NCI-H1048 (cell line): ENCODE measurements around the gene NIT1.

ENCODE experiments used
- DNase-seq: peaks from one replicate; lab custom pipeline; 2025; lab: John Stamatoyannopoulos, UW

The NIT1 gene, protein sequence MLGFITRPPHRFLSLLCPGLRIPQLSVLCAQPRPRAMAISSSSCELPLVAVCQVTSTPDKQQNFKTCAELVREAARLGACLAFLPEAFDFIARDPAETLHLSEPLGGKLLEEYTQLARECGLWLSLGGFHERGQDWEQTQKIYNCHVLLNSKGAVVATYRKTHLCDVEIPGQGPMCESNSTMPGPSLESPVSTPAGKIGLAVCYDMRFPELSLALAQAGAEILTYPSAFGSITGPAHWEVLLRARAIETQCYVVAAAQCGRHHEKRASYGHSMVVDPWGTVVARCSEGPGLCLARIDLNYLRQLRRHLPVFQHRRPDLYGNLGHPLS

DNA sequence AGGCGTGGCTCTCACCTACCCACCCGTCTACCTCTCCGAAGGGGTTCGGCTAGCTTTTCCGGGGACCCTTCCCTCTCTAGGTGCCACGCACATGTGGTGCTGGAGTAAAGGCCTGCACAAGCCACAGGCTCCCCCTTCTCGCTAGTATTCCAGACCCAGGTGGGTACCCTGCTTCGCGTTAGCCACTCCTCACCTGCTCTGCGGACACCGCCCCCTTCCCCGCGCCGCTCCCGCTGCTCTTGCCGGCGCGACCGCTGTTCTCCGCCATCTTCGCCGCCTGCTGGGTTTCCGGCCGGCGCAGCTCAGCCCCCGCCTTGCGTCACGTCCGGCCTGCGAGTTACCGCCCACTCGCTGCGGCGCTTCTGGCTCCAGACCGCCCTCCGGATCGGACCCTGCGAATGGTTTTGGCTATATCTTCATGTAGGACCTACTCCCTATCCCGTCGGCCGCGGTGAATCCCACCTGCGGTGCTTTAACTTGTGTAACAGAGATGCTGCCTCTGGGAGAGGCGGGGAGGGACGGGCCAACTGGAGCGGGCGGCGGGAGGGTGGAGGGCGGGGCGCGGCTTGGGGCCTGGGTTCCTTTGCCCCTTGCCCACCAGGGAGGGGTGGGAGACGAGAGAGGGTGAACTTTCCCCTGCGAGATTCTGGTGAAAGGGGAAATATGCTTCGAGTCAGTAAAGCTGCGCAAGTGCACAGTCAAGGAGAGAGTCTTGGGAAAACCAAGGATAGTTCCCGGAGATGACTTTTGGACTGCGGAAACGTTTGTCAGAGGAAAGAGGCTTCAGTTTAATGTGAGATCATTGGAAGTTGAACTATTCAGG, at the start of gene NIT1, which contains the start of gene PFDN2:
NIT1 (plus strand) TSS at position 347 of the 823 bp plus-strand sequence; CDS start at position 419, 72 bp downstream.
PFDN2 (minus strand) TSS at position 279 of the 823 bp plus-strand sequence; CDS start at position 268, 11 bp downstream.
- peak; percentile 74 for DNase-seq

DNA sequence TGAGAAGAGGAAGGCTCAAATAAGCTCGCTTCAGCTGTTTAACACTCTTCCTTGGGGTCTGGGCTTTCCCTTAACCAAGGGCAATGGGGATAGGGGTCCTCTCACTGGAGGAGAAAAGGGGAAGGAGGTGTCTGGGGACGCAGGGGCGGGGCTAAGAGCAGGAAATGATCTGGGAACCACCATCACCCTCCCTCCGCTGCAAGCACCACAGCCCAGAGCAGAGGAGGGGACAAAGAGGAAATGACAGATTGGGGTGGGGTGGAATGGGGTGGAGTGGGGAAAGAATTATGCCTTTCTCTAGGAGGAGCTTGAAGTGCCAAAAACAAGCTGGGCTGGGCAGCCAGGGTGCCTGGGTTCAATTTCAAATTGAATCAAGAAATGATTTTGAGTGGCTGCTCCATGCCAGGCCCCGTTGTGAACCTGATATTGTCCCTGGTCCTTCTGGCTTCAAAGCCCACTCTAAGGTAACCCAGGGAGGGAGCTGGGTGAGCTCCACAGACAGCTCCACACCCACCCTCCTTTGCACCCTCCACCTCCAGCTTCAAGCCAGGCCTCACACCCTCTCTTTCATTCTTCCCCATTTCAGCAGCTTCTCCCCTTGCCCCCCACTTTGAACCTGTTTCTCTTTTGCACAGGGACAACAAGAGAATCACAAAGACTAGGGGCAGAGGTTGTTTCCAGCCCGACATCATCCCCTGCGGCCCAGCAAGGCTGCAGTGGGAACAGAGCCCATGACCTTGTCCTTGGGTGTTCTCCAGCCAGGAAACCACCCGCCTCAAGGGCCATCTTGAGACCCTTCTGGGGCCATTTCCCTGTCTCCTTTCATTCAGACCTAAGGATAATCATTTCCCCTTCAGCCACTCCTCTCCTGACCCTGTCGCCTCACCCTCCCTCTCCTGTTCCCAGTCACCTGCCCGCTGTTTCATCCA, 49.3 kb upstream of the NIT1 start:
- no peak for DNase-seq

DNA sequence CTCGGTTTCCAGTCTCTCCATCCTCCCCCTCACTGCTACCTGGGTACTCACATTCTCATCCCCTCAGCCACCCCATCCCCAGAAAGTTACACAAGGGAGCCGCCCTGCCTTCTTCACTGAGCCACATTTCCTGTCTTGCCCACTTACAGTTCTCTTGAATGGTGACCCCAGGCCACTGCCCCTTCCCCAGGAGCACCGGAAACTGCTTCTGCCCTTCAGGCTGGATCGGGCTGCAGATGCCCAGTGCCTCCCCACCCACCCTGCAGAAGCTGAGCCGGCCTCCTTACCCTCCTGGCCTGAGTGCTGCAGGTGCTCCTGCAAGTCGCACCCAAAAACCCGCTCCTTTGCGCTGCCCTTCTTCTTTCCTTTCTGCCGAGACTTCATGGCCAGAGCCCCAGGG, 48.7 kb upstream of the NIT1 start:
- DNase-seq = no peak

DNA sequence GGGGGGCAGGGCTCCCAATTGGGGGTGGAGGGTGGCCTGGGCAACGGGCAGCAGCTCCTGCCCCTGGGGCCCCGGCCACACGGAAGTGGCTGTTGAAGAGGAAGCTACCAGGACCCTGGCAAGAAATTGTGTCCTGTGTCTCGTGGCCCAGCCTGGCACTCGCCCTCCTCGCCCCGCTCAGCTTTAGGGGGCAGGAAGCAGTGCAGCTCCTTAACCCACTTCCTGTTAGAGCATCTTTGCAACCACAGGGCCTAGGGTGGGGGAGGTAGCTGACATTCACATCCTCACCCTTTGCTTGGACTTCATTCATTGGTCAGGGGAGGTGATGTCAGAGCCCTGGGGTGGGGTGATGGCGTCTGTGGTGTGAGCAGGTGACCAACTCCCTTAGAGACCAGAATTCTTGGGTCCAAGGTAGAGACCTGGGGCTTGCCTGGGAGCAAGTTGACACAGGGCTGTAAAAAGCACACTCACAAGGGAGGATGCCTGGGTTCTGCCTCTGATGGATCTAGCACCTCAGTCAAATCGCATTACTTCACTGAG, 48.1 kb upstream of the NIT1 start, which contains the start of gene ARHGAP30:
ARHGAP30 (minus strand) TSS at position 161 of the 540 bp plus-strand sequence. CDS start 267 bp downstream, outside the sequence.
- no peak for DNase-seq

DNA sequence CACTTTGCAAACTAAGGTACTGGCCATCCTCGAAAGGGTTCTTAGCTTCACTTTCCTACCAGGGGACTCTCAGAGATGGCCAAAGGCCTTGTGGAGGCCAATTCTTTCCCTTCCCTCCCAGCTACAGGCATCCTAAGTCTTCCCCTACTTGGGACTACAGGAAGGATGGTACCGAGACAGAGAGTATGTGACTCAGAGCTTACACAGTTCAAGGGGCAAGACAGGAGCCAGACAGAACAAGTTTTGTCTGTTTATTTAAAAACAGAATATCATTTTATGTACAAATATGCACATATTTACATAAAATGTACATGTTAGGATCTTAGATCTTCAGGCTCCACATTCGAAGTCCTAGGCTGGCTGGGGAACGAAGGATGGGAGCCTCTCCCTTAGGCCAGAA, 47.1 kb upstream of the NIT1 start:
- DNase-seq = no peak

DNA sequence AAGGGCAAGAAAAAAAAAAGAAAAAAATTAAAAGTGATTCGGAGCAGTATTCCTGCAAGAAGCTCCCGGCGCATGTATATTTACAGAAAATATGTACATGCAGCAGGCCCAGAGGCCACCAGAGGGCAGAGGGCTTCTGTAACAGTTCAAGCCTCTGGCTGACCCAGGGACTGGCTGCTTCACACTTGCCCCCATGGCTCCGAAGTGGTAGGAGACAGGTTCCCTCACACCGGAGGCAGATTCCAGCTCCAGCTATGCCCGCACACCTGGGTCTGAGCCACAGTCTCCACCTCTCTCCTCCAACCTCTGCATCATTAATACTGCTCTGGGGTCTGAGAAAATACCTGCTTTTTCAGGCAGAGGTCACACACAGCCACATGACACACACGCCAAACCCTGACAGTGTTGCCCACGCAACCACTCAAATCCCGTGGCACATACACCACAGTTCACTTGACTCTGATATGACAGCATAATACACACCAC, 46.0 kb upstream of the NIT1 start:
- DNase-seq = no peak

DNA sequence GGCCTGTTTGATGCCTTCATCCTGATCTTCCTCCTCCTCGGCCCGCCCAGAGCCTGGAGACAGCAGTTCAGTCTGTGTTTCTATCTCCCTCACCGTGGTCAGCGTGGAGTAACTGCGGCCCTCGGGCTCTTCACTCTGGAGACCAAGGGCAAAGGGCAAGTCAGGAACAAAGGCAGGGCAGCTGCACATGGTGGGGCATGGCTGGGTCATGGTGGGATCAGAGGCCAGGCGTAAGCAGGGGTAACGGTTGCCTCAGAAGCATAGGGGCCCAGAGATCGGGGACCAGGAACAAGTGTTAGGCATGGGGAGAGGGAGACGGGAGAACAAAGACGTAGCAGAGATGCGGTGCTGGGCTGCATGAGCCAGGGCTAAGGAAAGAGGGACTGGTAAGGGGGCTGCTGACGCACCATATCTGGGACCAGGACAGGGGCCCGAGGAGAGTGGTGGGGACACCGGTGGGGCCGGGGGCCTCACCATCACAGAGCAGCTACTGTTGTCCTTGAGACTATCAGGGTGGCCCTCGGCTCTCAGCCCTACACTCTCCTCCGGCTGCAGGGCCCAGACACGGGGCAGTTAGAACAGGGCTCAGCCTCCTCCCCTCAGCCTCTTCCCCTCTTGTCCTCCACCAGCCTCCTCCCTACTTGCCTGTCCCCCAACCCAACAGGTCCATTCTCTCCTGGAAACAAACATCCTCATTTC, 45.0 kb upstream of the NIT1 start:
- DNase-seq = no peak

DNA sequence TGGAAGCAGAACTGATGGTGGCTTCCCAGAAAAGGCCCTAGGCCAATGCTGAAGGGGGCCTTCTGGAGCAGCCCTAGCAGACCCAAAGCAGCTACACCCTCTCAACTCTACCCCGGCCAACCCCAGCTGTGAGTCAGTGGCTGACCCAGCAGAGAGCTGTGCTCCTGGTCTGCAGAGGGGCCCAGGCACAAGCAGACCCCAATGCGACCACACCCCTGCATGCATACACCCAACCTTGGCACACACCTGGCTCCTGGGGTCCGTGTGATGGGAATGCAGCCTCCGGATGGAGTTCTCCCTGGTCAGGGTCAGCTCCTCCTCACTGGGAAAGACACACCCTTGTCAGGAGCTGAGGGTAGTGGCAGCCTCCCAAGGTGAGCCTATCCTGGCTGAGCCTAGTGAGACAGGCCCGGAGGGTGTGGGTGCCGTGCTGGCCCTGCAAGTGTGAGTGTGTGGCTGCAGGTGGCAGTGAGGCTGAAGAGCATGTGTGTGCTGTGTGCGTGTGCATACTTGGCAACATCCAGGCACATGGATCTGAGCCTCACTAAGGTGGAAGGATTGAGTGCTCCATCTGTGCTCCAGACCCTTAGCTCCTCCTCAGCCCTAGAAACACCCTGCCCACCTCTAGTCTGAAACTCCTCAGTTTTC, 44.3 kb upstream of the NIT1 start:
- DNase-seq = no peak

DNA sequence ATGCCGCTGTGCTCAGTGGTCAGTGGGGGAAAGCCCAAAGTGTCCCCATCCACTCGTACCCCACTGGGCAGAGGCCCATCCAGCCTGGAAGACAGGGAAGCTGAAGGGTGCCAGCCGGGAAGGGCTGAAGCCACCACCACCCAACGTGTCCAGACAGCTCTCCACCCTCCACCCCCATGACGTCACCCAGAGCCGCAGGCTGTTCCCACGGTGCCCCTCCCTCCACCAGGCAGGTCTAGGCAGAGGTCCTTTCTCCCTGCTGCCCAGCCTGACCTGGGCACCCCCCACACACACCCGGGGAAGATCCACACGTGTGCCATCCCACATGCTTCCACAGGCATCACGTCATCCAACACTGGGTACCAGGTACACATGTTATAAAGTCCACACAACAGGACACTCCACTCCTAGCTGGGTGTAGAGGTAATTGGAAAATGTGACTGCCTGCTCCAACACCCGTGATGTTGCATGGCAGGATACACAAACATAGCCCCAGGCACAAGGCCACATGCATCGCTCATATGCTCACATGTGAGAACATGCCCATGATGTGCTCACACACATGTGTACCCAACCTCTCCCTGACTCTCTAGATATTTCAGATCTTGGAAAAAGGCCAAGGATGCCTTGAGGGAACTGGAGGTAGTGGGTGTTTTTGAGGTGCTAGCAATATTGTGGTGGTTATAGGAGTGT, 43.1 kb upstream of the NIT1 start:
- no peak for DNase-seq

DNA sequence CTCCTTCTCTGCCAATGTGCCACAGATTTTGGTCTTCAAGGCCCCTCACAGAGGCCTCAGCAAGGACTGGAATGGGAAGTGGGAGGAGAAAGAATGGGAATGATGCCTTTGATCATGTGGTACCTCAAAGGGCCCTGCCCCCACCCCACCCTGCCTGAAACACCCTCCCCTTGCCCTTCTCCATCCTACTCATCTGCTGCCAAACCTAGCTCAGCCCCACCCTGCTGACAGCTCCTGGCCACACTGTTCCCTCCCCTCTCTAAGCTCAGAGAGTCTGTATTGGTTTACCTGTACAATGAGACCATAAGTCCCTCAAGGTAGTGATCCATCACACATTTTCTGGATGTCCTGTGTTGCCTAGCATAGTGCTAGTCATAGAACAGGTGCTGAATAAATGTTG, 41.5 kb upstream of the NIT1 start:
- no peak for DNase-seq

DNA sequence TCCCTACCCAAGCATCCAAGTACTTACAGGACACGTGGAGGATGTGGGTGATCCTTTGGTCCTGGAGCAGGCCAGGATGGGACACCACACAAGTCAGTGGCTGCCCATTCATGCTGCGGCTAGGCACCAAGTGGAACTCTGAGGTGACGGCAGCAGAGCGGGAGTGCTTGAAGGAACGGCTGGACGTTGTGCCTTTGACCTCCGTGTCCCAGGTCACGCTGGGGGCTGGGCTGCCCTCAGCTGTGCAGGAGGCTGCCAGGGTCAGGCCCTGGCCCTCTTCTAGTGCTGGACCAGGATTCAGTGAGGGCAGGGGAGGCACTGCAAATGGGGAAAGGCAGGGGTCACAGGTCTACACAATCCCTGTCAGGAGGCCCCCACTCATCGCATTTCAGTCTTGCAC, 40.5 kb upstream of the NIT1 start:
- no peak for DNase-seq

DNA sequence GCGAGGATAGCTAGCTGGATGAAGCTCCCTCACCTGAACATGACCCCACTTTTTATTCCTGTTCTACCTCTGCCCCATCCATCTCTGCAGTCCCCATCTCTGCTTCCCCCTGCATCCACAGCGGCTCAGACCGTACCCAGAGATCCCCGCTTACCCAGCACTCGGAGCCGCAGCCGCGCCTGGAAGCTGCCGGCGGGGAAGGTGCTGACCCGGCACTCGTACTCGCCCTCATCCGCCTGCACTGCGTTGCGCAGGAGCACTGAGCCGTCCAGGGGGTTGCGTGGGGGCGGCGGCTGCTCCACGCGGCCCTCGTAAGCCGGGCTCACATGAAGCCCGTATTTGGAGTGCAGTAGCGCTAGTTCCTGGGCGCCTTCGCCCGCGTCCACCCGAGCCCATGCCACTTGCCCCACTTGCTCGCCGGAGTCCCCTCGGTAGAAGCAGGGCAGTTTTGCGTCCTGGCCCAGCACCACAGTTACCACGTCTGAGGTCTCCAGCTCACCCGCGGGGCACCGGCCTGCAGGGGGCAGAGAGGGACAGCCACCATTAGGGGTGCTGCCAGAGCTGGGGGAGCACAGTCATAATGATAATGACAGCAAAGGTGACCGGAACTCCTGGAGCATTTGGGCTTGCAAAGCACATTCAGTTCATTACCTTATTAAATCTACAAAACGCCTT, 38.3 kb upstream of the NIT1 start:
- DNase-seq = no peak

DNA sequence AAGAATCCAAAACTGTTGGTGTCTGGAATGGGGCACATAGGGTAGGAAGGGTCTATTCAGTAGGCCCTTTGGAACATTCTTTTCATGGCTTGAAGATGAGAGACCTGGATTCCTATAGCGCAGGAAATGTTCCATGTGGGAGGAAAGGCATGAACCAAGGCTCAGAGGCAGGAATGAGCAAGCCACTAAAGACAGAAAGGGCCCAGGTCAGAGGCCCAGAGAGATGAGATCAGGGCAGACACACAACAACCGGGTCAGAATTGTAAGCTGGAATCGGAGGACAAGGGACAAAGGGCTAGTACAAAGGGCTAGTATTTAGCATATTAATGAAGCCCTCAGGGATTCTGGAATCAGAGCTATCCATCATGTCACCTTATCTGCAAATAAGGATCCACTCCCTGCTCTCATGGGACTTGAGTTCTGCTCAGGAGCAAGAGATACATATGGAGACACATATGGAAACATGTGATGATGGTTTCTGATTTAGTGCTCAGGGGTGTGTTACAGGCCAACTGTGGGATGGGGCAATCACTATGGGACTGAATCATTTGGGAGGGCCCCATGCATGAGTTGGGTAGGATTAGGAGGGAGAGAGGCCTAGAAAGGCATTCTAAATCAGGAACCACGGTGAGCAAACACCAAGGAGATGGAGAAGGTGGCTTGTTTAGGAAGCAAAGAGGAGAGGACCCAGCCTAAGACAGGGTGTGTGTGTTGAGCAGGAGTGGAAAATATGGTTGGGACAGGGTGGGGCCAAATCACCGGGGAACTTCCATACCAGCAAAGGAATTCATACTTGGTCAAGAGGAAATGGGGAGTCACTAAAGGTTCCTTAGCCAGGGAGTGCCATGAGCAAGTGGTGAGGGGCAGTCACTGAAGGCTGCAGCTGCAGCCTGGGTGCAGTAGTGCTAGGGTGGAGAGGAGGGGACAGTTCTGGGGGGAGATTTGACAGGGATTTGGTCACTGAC, 37.2 kb upstream of the NIT1 start:
- no peak for DNase-seq

DNA sequence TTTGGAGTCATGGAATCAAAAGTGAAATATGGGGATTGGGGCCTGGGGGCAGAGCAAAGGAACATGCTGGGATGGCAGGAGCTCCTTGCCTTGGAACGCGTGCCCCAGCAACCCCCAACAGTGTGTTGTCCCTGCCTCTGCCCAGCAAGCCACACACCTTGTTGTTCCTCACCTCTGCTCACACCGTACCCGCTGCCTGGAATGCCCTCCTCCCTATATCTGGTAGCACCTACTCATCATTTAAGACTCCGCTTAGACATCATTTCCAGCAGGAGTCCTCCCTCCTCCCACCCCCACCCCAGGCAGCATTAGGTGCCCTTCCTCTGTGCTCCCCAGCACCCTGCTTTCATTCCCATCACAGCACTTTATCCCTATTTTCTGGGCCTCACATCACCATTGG, 36.4 kb upstream of the NIT1 start:
- no peak for DNase-seq

DNA sequence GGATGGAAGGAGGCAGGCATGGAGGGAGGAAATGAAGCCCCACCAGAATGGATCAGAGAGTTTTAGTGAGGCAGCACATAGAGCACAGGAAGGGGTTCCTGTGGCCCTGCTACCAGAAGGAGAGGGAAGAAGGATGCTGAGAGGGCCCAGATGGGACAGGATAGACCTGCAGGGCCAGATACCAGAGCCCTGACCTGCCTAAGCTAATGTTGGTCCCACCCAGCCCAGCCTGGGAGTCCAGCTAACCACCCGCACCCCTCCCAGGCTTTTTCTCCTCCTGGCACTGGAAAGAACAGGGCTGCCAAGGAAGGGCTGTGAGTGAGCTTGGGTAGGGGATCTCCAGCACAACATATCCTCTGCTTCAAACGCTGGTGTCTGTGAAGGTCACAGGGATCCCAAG, 35.4 kb upstream of the NIT1 start:
- no peak for DNase-seq

DNA sequence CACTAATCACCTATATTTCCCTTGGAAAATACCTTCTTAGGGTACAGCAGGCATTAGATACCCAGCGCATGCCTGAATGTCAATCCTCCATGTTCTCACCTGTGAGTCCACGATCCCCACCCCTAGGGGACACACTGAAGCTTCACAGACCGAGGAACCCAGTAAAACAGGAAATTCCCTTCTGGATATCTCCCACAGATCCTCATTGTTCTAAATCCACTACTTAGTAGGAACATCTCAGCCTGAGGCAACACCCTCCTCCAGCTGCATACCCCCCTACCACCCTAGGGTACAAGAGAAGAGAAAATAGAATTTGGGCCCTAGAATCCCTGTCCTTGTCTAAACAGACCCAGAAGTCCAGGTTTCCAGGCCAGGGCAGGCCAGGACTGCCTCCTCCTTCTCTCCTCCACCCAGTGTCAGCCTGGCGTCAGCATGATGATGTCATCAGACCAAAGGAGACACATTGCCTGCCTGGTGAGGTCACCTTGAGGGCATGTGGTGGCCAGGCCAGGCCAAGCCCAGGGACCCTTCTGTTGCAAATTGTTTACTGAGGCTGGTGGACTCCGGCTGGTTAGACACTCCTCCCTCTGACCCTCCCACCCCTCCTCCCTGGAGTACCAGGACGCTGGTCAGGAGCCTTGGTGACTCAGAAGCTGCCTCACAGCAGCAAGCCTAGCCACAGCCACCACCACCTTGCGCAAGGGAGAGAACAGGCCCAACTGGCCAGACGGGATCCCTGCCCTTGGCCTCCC, 34.7 kb upstream of the NIT1 start:
- DNase-seq = no peak
